ENCODE results near the gene ZBTB8A.

The ZBTB8A gene

GRCh38 chr1:32498751-32499150 is 40.5 kb upstream of the ZBTB8A start:
- no peak for DNase-seq (ENCODE audit: extremely low read depth, low read depth)
- no peak for TF ChIP-seq CTCF (IDR thresholded peaks at IDR 0.05; ENCODE audit: low read depth, low read length, missing control alignments)
- no peak overlapping the region for H3K4me3 ChIP-seq (replicated peaks; ENCODE audit: low read depth, low read length)

DNA sequence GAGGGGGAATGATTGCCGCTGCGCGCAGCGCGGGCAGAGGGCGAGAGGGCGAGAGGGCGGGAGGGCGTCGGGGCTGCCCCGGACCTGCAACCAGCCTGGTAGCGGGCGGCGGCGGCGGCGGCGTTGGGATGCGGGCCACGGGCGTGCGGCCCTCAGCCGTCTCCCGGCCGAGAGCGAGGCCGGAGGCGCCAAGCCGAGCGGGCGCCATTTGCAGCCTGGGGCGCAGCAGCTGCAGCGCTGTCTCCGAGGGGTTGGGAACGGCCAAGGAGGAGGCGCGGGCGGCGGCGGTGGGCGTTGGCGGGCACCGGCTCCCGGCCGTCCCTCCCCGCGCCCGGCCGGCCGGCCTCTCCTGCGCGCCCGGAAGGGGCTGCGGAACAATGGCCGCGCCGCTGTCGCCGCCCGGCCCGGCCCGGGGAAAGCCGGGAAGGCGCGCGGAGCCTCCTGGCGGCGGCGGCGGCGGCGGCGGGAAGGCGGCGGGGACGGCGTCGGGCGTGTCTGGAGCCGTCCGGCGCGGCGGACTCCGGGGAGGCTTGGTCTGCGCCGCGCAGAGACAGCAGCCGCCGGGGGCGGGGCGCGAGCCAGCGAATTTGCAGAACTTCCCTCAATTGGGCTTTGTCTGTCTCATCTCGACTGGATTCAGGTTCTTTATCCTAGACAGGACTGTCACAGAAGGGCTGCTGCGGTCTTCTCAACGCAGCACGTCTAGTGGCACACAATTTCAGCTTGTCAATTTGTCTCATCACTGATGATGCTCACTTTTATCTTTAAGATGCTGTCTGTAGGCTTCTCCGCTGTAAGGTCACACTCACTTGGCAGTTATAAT is 38.6 kb upstream of the ZBTB8A start:
- peak overlapping the region; percentile 44 for H3K4me3 ChIP-seq (replicated peaks; ENCODE audit: low read depth, low read length)
- no peak for TF ChIP-seq CTCF (IDR thresholded peaks at IDR 0.05; ENCODE audit: low read depth, low read length, missing control alignments)
- no peak for DNase-seq (ENCODE audit: extremely low read depth, low read depth)

DNA sequence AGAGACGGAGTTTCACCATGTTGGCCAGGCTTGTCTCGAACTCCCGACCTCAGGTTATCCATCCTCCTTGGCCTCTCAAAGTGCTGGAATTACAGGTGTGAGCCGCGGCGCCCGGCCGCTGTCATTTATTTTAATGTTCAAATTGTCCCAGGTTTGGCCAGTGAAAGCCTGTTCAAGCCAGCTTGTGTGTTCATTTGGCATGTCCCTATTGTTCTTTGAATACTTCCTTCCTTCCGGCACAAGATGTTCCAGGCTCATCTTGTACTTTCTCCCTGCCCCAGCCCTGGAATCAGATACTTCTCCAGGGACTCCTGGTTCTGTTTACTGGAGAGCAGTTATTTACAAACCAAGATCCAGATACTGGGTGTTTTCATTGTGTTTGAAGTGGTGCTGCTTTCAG is 37.4 kb upstream of the ZBTB8A start:
- no peak for TF ChIP-seq CTCF (IDR thresholded peaks at IDR 0.05; ENCODE audit: low read depth, low read length, missing control alignments)
- no peak overlapping the region for H3K4me3 ChIP-seq (replicated peaks; ENCODE audit: low read depth, low read length)
- no peak for DNase-seq (ENCODE audit: extremely low read depth, low read depth)

GRCh38 chr1:32503153-32503552 is 36.1 kb upstream of the ZBTB8A start:
- TF ChIP-seq CTCF (IDR thresholded peaks at IDR 0.05; ENCODE audit: low read depth, low read length, missing control alignments), result no peak
- no peak for DNase-seq (ENCODE audit: extremely low read depth, low read depth)
- H3K4me3 ChIP-seq (replicated peaks; ENCODE audit: low read depth, low read length), result no peak overlapping the region

DNA sequence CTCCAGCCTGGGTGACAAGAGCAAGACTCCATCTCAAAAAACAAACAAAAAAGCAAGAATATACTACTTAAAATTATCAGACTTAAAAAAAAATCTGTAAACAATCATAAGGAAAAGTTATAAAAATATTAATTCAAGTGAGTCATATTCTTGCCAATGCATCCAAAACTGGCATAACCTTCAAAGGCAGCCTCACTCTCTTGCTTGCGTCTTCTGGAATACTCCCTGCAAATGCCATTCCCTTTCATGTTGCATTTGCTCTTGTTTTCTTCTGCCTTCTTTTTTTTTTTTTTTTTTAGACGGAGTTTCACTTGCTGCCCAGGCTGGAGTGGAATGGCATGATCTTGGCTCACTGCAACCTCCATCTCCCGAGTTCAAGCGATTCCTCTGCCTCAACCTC is 32.2 kb upstream of the ZBTB8A start:
- no peak for TF ChIP-seq CTCF (IDR thresholded peaks at IDR 0.05; ENCODE audit: low read depth, low read length, missing control alignments)
- no peak for DNase-seq (ENCODE audit: extremely low read depth, low read depth)
- H3K4me3 ChIP-seq (replicated peaks; ENCODE audit: low read depth, low read length), result no peak overlapping the region

GRCh38 chr1:32508761-32509160 is 30.5 kb upstream of the ZBTB8A start:
- TF ChIP-seq CTCF (IDR thresholded peaks at IDR 0.05; ENCODE audit: low read depth, low read length, missing control alignments), result no peak
- no peak for DNase-seq (ENCODE audit: extremely low read depth, low read depth)
- H3K4me3 ChIP-seq (replicated peaks; ENCODE audit: low read depth, low read length), result no peak overlapping the region

DNA sequence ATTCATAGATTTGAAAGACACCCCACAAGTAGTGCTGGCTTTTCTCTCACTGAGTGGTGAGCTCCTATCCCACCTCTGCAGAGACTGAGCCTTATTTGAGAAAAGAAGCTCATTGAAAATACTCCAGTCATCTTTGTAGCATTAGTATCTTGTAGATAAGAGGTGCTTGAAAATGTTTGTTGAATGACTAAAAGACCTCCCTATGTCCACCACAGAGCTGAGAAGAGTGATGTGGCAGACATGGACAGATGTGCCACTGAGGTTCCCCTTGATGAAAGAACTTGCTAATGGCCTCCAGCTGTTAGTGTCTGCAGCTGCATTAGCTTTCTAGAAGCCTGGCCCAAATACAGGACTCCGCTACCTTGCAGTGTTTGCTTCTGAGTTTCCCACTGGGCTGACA is 29.3 kb upstream of the ZBTB8A start:
- no peak for DNase-seq (ENCODE audit: extremely low read depth, low read depth)
- no peak overlapping the region for H3K4me3 ChIP-seq (replicated peaks; ENCODE audit: low read depth, low read length)
- TF ChIP-seq CTCF (IDR thresholded peaks at IDR 0.05; ENCODE audit: low read depth, low read length, missing control alignments), result no peak
